ENCODE results near the gene PCED1A. TPM values are rescaled to one million over a fixed set of nuclear protein-coding genes. Genes with fewer than 3 reads are reported as not detected.

The PCED1A gene
- total and polyA plus RNA-seq, 2 of the 8 experiments (the other 6 are each of a cell fraction or from before 2014, with no cell fraction given): 13.4 to 18.9 TPM

- H3K27me3 ChIP-seq (replicated peaks in 1 of 4; ENCODE audit: control insufficient read depth in 3 of 4, extremely low read depth in 1 of 4, insufficient read depth in 3 of 4, low read length in 3 of 4): no peaks in the 10 kb centered on the region
- H3K18ac ChIP-seq (ENCODE audit: extremely low read depth, low read length): no peak overlapping the region
- H3K9me3 ChIP-seq (ENCODE audit: insufficient read depth in 2 of 2, low read depth in 1 of 2, low read length in 1 of 2): no peaks in the 10 kb centered on the region
- no peak overlapping the region for H4K5ac ChIP-seq (ENCODE audit: insufficient read length, low read depth, low read length)
- no peaks in the 10 kb centered on the region; the same call in 1 of the 2 replicates for H3K23me2 ChIP-seq (ENCODE audit: low read depth, low read length)
- H3K4me3 ChIP-seq (ENCODE audit: extremely low read depth in 1 of 4, insufficient read depth in 2 of 4, low read depth in 3 of 4, low read length in 4 of 4): no peak overlapping the region
- H3K79me2 ChIP-seq (ENCODE audit: control insufficient read depth in 1 of 2, insufficient read depth in 2 of 2, low read length in 2 of 2): no peaks in the 10 kb centered on the region
- no peak overlapping the region for H2BK5ac ChIP-seq (ENCODE audit: low read depth, low read length)
- H4K8ac ChIP-seq (ENCODE audit: extremely low read depth, insufficient read depth, low read length): no peak overlapping the region
- no peak overlapping the region for H3K4me2 ChIP-seq (ENCODE audit: insufficient read depth in 1 of 2, low read depth in 2 of 2, low read length in 2 of 2)
- no peak overlapping the region for H2BK15ac ChIP-seq (ENCODE audit: low read length)
- no peak overlapping the region for H3K23ac ChIP-seq (ENCODE audit: insufficient read length)
- DNase-seq (ENCODE audit: low read depth in 1 of 2, low spot score in 2 of 2) (no peak), FAIRE-seq (no peak)
- H4K20me1 ChIP-seq (replicated peaks in 1 of 2; ENCODE audit: control insufficient read depth in 1 of 2, insufficient read depth in 2 of 2, low read length in 2 of 2): no peaks in the 10 kb centered on the region
- no peak overlapping the region for H3K56ac ChIP-seq (replicated peaks; ENCODE audit: insufficient read length, low read depth, low read length)
- H3K14ac ChIP-seq (ENCODE audit: insufficient read length): no peak overlapping the region
- H2BK12ac ChIP-seq (ENCODE audit: low read depth, low read length): no peak overlapping the region
- ChIA-PET CTCF (ENCODE audit: partially characterized antibody) (interaction anchor here (1.1 to 5.4 kb wide), 6 partner anchors 16 to 175 kb away, joined by 4 to 94 read pairs (median 5); no protein-coding TSS in a partner anchor), POLR2A (ENCODE audit: partially characterized antibody) (interaction anchor here (1.4 kb wide), 1 partner anchor 9 kb away, joined by 5 read pairs; the partner anchor contains the start of genes PCED1A and VPS16)
- H2BK20ac ChIP-seq (ENCODE audit: low read length): no peak overlapping the region
- no peaks in the 10 kb centered on the region for H3K79me1 ChIP-seq (ENCODE audit: low read depth, low read length)
- H3K4me1 ChIP-seq (replicated peaks in 1 of 4; ENCODE audit: control insufficient read depth in 3 of 4, insufficient read depth in 4 of 4, low read length in 3 of 4): peaks cover 0 to 4% (median 0%) of the 10 kb centered on the region in 4 experiments; a peak in 3 of 7 replicates
- 87% methylated on average over 4 of the region's 4 CpGs; no CpG with 5 or more reads in 1 of the 2 experiments for WGBS, 2 experiments (ENCODE audit: extremely low coverage in 1 of 2, insufficient coverage in 1 of 2, insufficient read length in 1 of 2, insufficient replicate concordance in 2 of 2, low coverage in 1 of 2, low lambda C conversion rate in 2 of 2, missing lambda C conversion rate in 1 of 2)
- H2AK5ac ChIP-seq (ENCODE audit: low read depth, low read length): no peak overlapping the region
- H3K36me3 ChIP-seq (ENCODE audit: control insufficient read depth in 2 of 4, insufficient read depth in 4 of 4, low read length in 3 of 4): no peaks in the 10 kb centered on the region
- no peak overlapping the region for H2AFZ ChIP-seq (ENCODE audit: low read length)
- no peak overlapping the region for H3K4ac ChIP-seq (replicated peaks; ENCODE audit: insufficient read length, low read depth, low read length)
- H3K9ac ChIP-seq (replicated peaks in 1 of 4; ENCODE audit: extremely low read depth in 1 of 4, low read depth in 3 of 4, low read length in 3 of 4): no peak overlapping the region
- no peak overlapping the region for H4K91ac ChIP-seq (replicated peaks; ENCODE audit: insufficient read length, low read length)
- no peak overlapping the region for H3K27ac ChIP-seq (ENCODE audit: low read depth, low read length)
- no peak overlapping the region for H2BK120ac ChIP-seq (replicated peaks; ENCODE audit: low read depth, low read length)
- TF ChIP-seq SUZ12 (IDR thresholded peaks at IDR 0.05; ENCODE audit: low read length) (no peak), JUN (IDR thresholded peaks at IDR 0.05; ENCODE audit: low read depth, low read length) (no peak), ATF2 (IDR thresholded peaks at IDR 0.05; ENCODE audit: low read length) (no peak), KDM1A (IDR thresholded peaks at IDR 0.05; ENCODE audit: borderline replicate concordance, low read length) (no peak), KDM5A (IDR thresholded peaks at IDR 0.05; ENCODE audit: low read length) (no peak), SIN3A (conservative IDR thresholded peaks at IDR 0.05 in 1 of 2, IDR thresholded peaks at IDR 0.05 in 1 of 2; ENCODE audit: low read depth in 1 of 2, low read length in 2 of 2) (no peak), E2F6 (IDR thresholded peaks at IDR 0.05) (no peak), SP1 (IDR thresholded peaks at IDR 0.05; ENCODE audit: low read depth, low read length) (no peak), TCF12 (IDR thresholded peaks at IDR 0.05; ENCODE audit: low read depth, low read length) (no peak), SAP30 (IDR thresholded peaks at IDR 0.05; ENCODE audit: insufficient read depth, insufficient replicate concordance, low read length) (no peak), SP4 (IDR thresholded peaks at IDR 0.05; ENCODE audit: low read length) (no peak), GABPA (IDR thresholded peaks at IDR 0.05; ENCODE audit: borderline replicate concordance, insufficient read depth, low read length) (no peak)
Observed at GRCh38 chr20:2849529-2849928, 9.1 kb upstream of the PCED1A start.

Data from H1 (cell line).